ENCODE measurements around the gene CXCR5.
A peak's percentile ranks its signal among the peaks of the same experiment; 100 is the strongest.

CXCR5 gene

GRCh38 chr11:118857385-118857784 is 26.3 kb upstream of the CXCR5 start:
- no peak overlapping the region for H3K27ac Mint-ChIP-seq
- no peaks in the 10 kb centered on the region for H3K36me3 Mint-ChIP-seq
- H3K4me3 Mint-ChIP-seq: no peak overlapping the region
- H3K27me3 Mint-ChIP-seq: no peaks in the 10 kb centered on the region
- H3K4me1 Mint-ChIP-seq: peaks cover 13% of the 10 kb centered on the region
- H3K9me3 Mint-ChIP-seq: no peaks in the 10 kb centered on the region

GRCh38 chr11:118859973-118860372 is 23.7 kb upstream of the CXCR5 start:
- H3K4me1 Mint-ChIP-seq: peaks cover 11% of the 10 kb centered on the region
- no peak overlapping the region for H3K27ac Mint-ChIP-seq
- H3K27me3 Mint-ChIP-seq: no peaks in the 10 kb centered on the region
- no peaks in the 10 kb centered on the region for H3K36me3 Mint-ChIP-seq
- no peaks in the 10 kb centered on the region for H3K9me3 Mint-ChIP-seq
- no peak overlapping the region for H3K4me3 Mint-ChIP-seq

GRCh38 chr11:118868659-118869058 is 15.0 kb upstream of the CXCR5 start:
- Mint-ChIP-seq H3K4me1 (peaks cover 35% of the 10 kb centered on the region), H3K27ac (peak overlapping the region; percentile 14), H3K4me3 (no peak overlapping the region), H3K36me3 (no peaks in the 10 kb centered on the region), H3K9me3 (no peaks in the 10 kb centered on the region), H3K27me3 (no peaks in the 10 kb centered on the region)

GRCh38 chr11:118870396-118871343 is 13.0 kb upstream of the CXCR5 start:
- H3K36me3 Mint-ChIP-seq: no peaks in the 10 kb centered on the region
- H3K4me3 Mint-ChIP-seq: peak overlapping the region; percentile 83
- peaks cover 55% of the 10 kb centered on the region for H3K4me1 Mint-ChIP-seq
- peak overlapping the region; percentile 95 for H3K27ac Mint-ChIP-seq
- H3K9me3 Mint-ChIP-seq: no peaks in the 10 kb centered on the region
- no peaks in the 10 kb centered on the region for H3K27me3 Mint-ChIP-seq

- Mint-ChIP-seq H3K4me1 (peaks cover 73% of the 10 kb centered on the region), H3K27me3 (no peaks in the 10 kb centered on the region), H3K4me3 (peak overlapping the region; percentile 13), H3K9me3 (no peaks in the 10 kb centered on the region), H3K36me3 (no peaks in the 10 kb centered on the region), H3K27ac (peak overlapping the region; percentile 81)
These were observed 11.3 kb upstream of the CXCR5 start for GRCh38 chr11:118872403-118872821.

GRCh38 chr11:118873804-118874203 is 9.9 kb upstream of the CXCR5 start:
- Mint-ChIP-seq H3K27me3 (no peaks in the 10 kb centered on the region), H3K36me3 (no peaks in the 10 kb centered on the region), H3K27ac (peak overlapping the region; percentile 74), H3K9me3 (no peaks in the 10 kb centered on the region), H3K4me3 (peak overlapping the region; percentile 12), H3K4me1 (peaks cover 84% of the 10 kb centered on the region)

- Mint-ChIP-seq H3K27me3 (no peaks in the 10 kb centered on the region), H3K4me1 (peaks cover 88% of the 10 kb centered on the region), H3K27ac (peak overlapping the region; percentile 98), H3K9me3 (no peaks in the 10 kb centered on the region), H3K4me3 (peak overlapping the region; percentile 85), H3K36me3 (no peaks in the 10 kb centered on the region)
These were observed 7.4 kb upstream of the CXCR5 start for GRCh38 chr11:118876286-118876685.

GRCh38 chr11:118877487-118878162 is 6.1 kb upstream of the CXCR5 start:
- Mint-ChIP-seq H3K27me3 (no peaks in the 10 kb centered on the region), H3K4me3 (peak overlapping the region; percentile 34), H3K4me1 (peaks cover 94% of the 10 kb centered on the region), H3K36me3 (no peaks in the 10 kb centered on the region), H3K27ac (peak overlapping the region; percentile 98), H3K9me3 (no peaks in the 10 kb centered on the region)

GRCh38 chr11:118878163-118878563 is 5.5 kb upstream of the CXCR5 start:
- Mint-ChIP-seq H3K27ac (peak overlapping the region; percentile 98), H3K36me3 (no peaks in the 10 kb centered on the region), H3K4me3 (peak overlapping the region; percentile 34), H3K27me3 (no peaks in the 10 kb centered on the region), H3K9me3 (no peaks in the 10 kb centered on the region), H3K4me1 (peaks cover 94% of the 10 kb centered on the region)

GRCh38 chr11:118881228-118881627 is 2.5 kb upstream of the CXCR5 start:
- H3K4me3 Mint-ChIP-seq: peak overlapping the region; percentile 49
- peaks cover 86% of the 10 kb centered on the region for H3K4me1 Mint-ChIP-seq
- H3K27ac Mint-ChIP-seq: peak overlapping the region; percentile 72
- no peaks in the 10 kb centered on the region for H3K9me3 Mint-ChIP-seq
- H3K27me3 Mint-ChIP-seq: no peaks in the 10 kb centered on the region
- H3K36me3 Mint-ChIP-seq: no peaks in the 10 kb centered on the region

GRCh38 chr11:118882491-118882890 is 1.2 kb upstream of the CXCR5 start:
- Mint-ChIP-seq H3K36me3 (no peaks in the 10 kb centered on the region), H3K4me1 (peaks cover 81% of the 10 kb centered on the region), H3K4me3 (peak overlapping the region; percentile 51), H3K27ac (peak overlapping the region; percentile 90), H3K9me3 (no peaks in the 10 kb centered on the region), H3K27me3 (no peaks in the 10 kb centered on the region)

GRCh38 chr11:118883004-118883367 is 706 bp upstream of the CXCR5 start:
- Mint-ChIP-seq H3K27ac (peak overlapping the region; percentile 92), H3K4me1 (peaks cover 79% of the 10 kb centered on the region), H3K9me3 (no peaks in the 10 kb centered on the region), H3K36me3 (no peaks in the 10 kb centered on the region), H3K27me3 (no peaks in the 10 kb centered on the region), H3K4me3 (peak overlapping the region; percentile 61)

- Mint-ChIP-seq H3K27ac (no peak overlapping the region), H3K9me3 (no peaks in the 10 kb centered on the region), H3K4me1 (peaks cover 81% of the 10 kb centered on the region), H3K27me3 (no peaks in the 10 kb centered on the region), H3K36me3 (no peaks in the 10 kb centered on the region), H3K4me3 (no peak overlapping the region)
These were observed 1.2 kb downstream of the CXCR5 start for GRCh38 chr11:118884875-118885274.

- H3K4me3 Mint-ChIP-seq: no peak overlapping the region
- no peaks in the 10 kb centered on the region for H3K9me3 Mint-ChIP-seq
- H3K27me3 Mint-ChIP-seq: no peaks in the 10 kb centered on the region
- H3K36me3 Mint-ChIP-seq: peaks cover 2% of the 10 kb centered on the region
- peaks cover 81% of the 10 kb centered on the region for H3K4me1 Mint-ChIP-seq
- H3K27ac Mint-ChIP-seq: no peak overlapping the region
These were observed 1.6 kb downstream of the CXCR5 start for GRCh38 chr11:118885319-118885718.

GRCh38 chr11:118885831-118886565 is 2.3 kb downstream of the CXCR5 start:
- H3K4me3 Mint-ChIP-seq: no peak overlapping the region
- no peaks in the 10 kb centered on the region for H3K9me3 Mint-ChIP-seq
- H3K4me1 Mint-ChIP-seq: peaks cover 81% of the 10 kb centered on the region
- H3K27me3 Mint-ChIP-seq: no peaks in the 10 kb centered on the region
- peak overlapping the region; percentile 41 for H3K27ac Mint-ChIP-seq
- peaks cover 2% of the 10 kb centered on the region for H3K36me3 Mint-ChIP-seq
